Activated CD4-positive, alpha-beta T cell treated with anti-CD3 and anti-CD28 coated beads, Interleukin-2, amount 10 ng/mL, durations not matched to agents 7 days and 5 days (primary cell): ENCODE data around the gene CTSC. TPM values are rescaled to one million over a fixed set of nuclear protein-coding genes. Genes with fewer than 3 reads are reported as not detected.
"Not testable (repeated sequence)": the region's sequence is repeated elsewhere in the genome, so short reads cannot be mapped to it uniquely, and the experiment has no call there.

Experiments
- CTCF ChIA-PET: fragments of 350-600 bp; sonication (Branson Sonifier 250); formaldehyde crosslinking; loops from one replicate; lab custom pipeline; 2021; ENCODE audit warnings: antibody characterized with exemption; lab: Charles Lee
- POLR2A ChIA-PET: fragments of 350-600 bp; sonication (Branson Sonifier 250); formaldehyde crosslinking; loops from one replicate; lab custom pipeline; 2021; ENCODE audit warnings: antibody characterized with exemption; lab: Charles Lee
- DNase-seq: peaks from one replicate; pipeline ENCODE4 v3.0.0-alpha.2; 2020
- H3K27ac Mint-ChIP-seq: one replicate; pipeline ENCODE4 v1.8.0; 2021; ENCODE audit warnings: mild to moderate bottlenecking, moderate library complexity, mixed read lengths
- H3K27me3 Mint-ChIP-seq: one replicate; pipeline ENCODE4 v1.8.0; 2021; ENCODE audit warnings: mixed read lengths
- H3K36me3 Mint-ChIP-seq: one replicate; pipeline ENCODE4 v1.8.0; 2021; ENCODE audit warnings: low read depth, mixed read lengths
- H3K4me1 Mint-ChIP-seq: one replicate; pipeline ENCODE4 v1.8.0; 2021; ENCODE audit warnings: mixed read lengths
- H3K4me3 Mint-ChIP-seq: one replicate; pipeline ENCODE4 v1.8.0; 2021; ENCODE audit warnings: mild to moderate bottlenecking, moderate library complexity, mixed read lengths
- H3K9me3 Mint-ChIP-seq: one replicate; pipeline ENCODE4 v1.8.0; 2021; ENCODE audit warnings: mixed read lengths
- total RNA-seq, 2 experiments: library from RNA; stranded (reverse); gene quantifications; one replicate each; pipeline ENCODE4 v1.2.3, GENCODE V29; 2021

Gene CTSC
- total RNA-seq, 2 experiments from 2014 or later, result 230 to 272 TPM

- H3K27ac Mint-ChIP-seq, result no peak overlapping the region
- H3K36me3 Mint-ChIP-seq, result peaks cover 52% of the 10 kb centered on the region
- H3K4me1 Mint-ChIP-seq, result no peaks in the 10 kb centered on the region
- H3K9me3 Mint-ChIP-seq, result peaks cover 48% of the 10 kb centered on the region
- ChIA-PET CTCF (no interaction called here), POLR2A (no interaction called here)
- DNase-seq, result no peak
- no peaks in the 10 kb centered on the region for H3K27me3 Mint-ChIP-seq
- no peak overlapping the region for H3K4me3 Mint-ChIP-seq
Measured at GRCh38 chr11:88259431-88259830, 78.1 kb downstream of the CTSC start.

GRCh38 chr11:88252208-88252607 is 85.3 kb downstream of the CTSC start:
- peaks cover 18% of the 10 kb centered on the region for H3K9me3 Mint-ChIP-seq
- H3K36me3 Mint-ChIP-seq, result peaks cover 11% of the 10 kb centered on the region
- no peak for DNase-seq
- H3K27me3 Mint-ChIP-seq, result no peaks in the 10 kb centered on the region
- H3K27ac Mint-ChIP-seq, result no peak overlapping the region
- H3K4me3 Mint-ChIP-seq, result no peak overlapping the region
- no peaks in the 10 kb centered on the region for H3K4me1 Mint-ChIP-seq
- ChIA-PET CTCF (no interaction called here), POLR2A (no interaction called here)

GRCh38 chr11:88250566-88251242 is 86.8 kb downstream of the CTSC start:
- H3K27me3 Mint-ChIP-seq, result no peaks in the 10 kb centered on the region
- POLR2A ChIA-PET, result no interaction called here
- H3K4me1 Mint-ChIP-seq, result no peaks in the 10 kb centered on the region

GRCh38 chr11:88249706-88250105 is 87.8 kb downstream of the CTSC start:
- Mint-ChIP-seq H3K9me3 (peaks cover 6% of the 10 kb centered on the region), H3K4me3 (no peak overlapping the region), H3K27ac (no peak overlapping the region), H3K27me3 (no peaks in the 10 kb centered on the region), H3K36me3 (peaks cover 3% of the 10 kb centered on the region), H3K4me1 (no peaks in the 10 kb centered on the region)
- POLR2A ChIA-PET, result no interaction called here
- DNase-seq, result no peak
- CTCF ChIA-PET, result no interaction called here

More at GRCh38 chr11:88250566-88251242, 86.8 kb downstream of the CTSC start:
- peaks cover 12% of the 10 kb centered on the region for H3K9me3 Mint-ChIP-seq
- H3K4me3 Mint-ChIP-seq, result no peak overlapping the region
- H3K36me3 Mint-ChIP-seq, result peaks cover 8% of the 10 kb centered on the region
- DNase-seq, result no peak
- CTCF ChIA-PET, result no interaction called here
- no peak overlapping the region for H3K27ac Mint-ChIP-seq

GRCh38 chr11:88246696-88247095 is 90.8 kb downstream of the CTSC start:
- Mint-ChIP-seq H3K4me3 (no peak overlapping the region), H3K9me3 (peaks cover 16% of the 10 kb centered on the region), H3K27me3 (no peaks in the 10 kb centered on the region), H3K27ac (no peak overlapping the region), H3K36me3 (peaks cover 3% of the 10 kb centered on the region), H3K4me1 (no peaks in the 10 kb centered on the region)
- ChIA-PET CTCF (interaction anchor here (0.6 kb wide), 1 partner anchor 26 kb away, joined by 3 read pairs; no protein-coding TSS in a partner anchor), POLR2A (no interaction called here)
- DNase-seq, result no peak

GRCh38 chr11:88245576-88245975 is 92.0 kb downstream of the CTSC start:
- CTCF ChIA-PET, H3K36me3 Mint-ChIP-seq, DNase-seq, H3K27ac Mint-ChIP-seq, H3K4me1 Mint-ChIP-seq, POLR2A ChIA-PET, H3K4me3 Mint-ChIP-seq, H3K27me3 Mint-ChIP-seq: not testable (repeated sequence)
- H3K9me3 Mint-ChIP-seq, result peaks cover 17% of the 10 kb centered on the region

Other genes with a start within 250 kb of the CTSC start
- gene RAB38, start 162.3 kb downstream of the CTSC start, total RNA-seq, result 1 to 10 TPM; 1.6 to 1.9 TPM